SJSA1 (cell line): ENCODE measurements around the gene CENATAC. TPM values are rescaled to one million over a fixed set of nuclear protein-coding genes. Genes with fewer than 3 reads are reported as not detected.
"Not testable (repeated sequence)": the region's sequence is repeated elsewhere in the genome, so short reads cannot be mapped to it uniquely, and the experiment has no call there.

Experiments used
- DNase-seq, 2 experiments: peaks; one replicate each; pipeline ENCODE4 v3.0.0-alpha.2; 2015 to 2020; ENCODE audit warnings: low spot score in 2 of 2, low read depth in 1 of 2
- H3K27ac ChIP-seq: fragments of 250-450 bp; sonication (Bioruptor Pico); 2 replicates; pipeline ENCODE4 v1.5.1; 2020; ENCODE audit warnings: mild to moderate bottlenecking, moderate library complexity
- H3K27me3 ChIP-seq: fragments of 250-450 bp; sonication (Bioruptor Pico); replicated peaks from 2 replicates; pipeline ENCODE4 v1.5.1; 2020; ENCODE audit warnings: mild to moderate bottlenecking, moderate library complexity
- H3K36me3 ChIP-seq: fragments of 250-450 bp; sonication (Bioruptor Pico); 2 replicates; pipeline ENCODE4 v1.5.1; 2020; ENCODE audit warnings: mild to moderate bottlenecking
- H3K4me1 ChIP-seq: fragments of 250-450 bp; sonication (Bioruptor Pico); replicated peaks from 2 replicates; pipeline ENCODE4 v1.6.1; 2021; ENCODE audit warnings: mild to moderate bottlenecking
- H3K4me3 ChIP-seq: fragments of 250-450 bp; sonication (Bioruptor Pico); 2 replicates; pipeline ENCODE4 v1.5.1; 2020; ENCODE audit warnings: mild to moderate bottlenecking
- H3K9me3 ChIP-seq: fragments of 250-450 bp; sonication (Bioruptor Pico); replicated peaks from 2 replicates; pipeline ENCODE4 v1.5.1; 2020; ENCODE audit warnings: mild to moderate bottlenecking
- total RNA-seq: library from RNA; depleted of rRNA; stranded (reverse); fragments of >200 nt; shearing (Covaris generic); gene quantifications from 2 replicates; pipeline ENCODE4 v1.2.3, GENCODE V29; 2014; rRNA removed

Gene CENATAC
- total RNA-seq, 1 experiment from 2014 or later = 17.0 TPM

- Histone ChIP-seq H3K36me3 (peaks cover 13% of the 10 kb centered on the region), H3K4me1 (peaks cover 10% of the 10 kb centered on the region)
- not testable (repeated sequence) for DNase-seq, H3K9me3 ChIP-seq, H3K27ac ChIP-seq, H3K27me3 ChIP-seq, H3K4me3 ChIP-seq
Measured at GRCh38 chr11:119059128-119059527, 61.2 kb downstream of the CENATAC start.

GRCh38 chr11:119061256-119061655 lies 63.3 kb downstream of the CENATAC start:
- no peak overlapping the region for H3K4me3 ChIP-seq
- H3K27me3 ChIP-seq = no peaks in the 10 kb centered on the region
- no peak overlapping the region for H3K27ac ChIP-seq
- H3K9me3 ChIP-seq = no peaks in the 10 kb centered on the region
- DNase-seq = no peak
- peaks cover 5% of the 10 kb centered on the region; the same call in 1 of the 2 replicates for H3K4me1 ChIP-seq
- H3K36me3 ChIP-seq = peaks cover 3% of the 10 kb centered on the region; the same call in 1 of the 2 replicates

- Histone ChIP-seq H3K4me3 (no peak overlapping the region), H3K27me3 (no peaks in the 10 kb centered on the region), H3K27ac (no peak overlapping the region), H3K9me3 (no peaks in the 10 kb centered on the region), H3K4me1 (peaks cover 4% of the 10 kb centered on the region; the same call in 1 of the 2 replicates), H3K36me3 (no peaks in the 10 kb centered on the region)
- no peak for DNase-seq
Measured at GRCh38 chr11:119062779-119063178, 64.8 kb downstream of the CENATAC start.

DNA sequence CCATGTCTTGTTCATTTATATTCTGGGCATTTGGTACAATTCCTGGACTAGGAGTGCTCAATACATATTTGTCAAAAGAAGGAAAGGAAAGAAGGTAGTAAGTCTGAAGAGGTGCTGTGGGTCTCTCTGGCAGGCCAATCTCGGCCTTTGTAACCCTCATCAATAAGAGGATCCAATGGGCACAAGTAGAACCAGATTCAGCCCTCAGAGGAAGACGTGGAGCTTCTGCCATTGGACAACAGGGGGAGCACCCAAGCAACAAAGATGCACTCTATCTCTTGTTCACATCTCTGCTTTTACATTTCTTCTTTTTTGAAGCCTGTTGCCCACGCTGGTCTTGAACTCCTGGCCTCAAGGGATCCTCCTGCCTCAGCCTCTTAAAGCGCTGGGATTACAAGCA lies 67.4 kb downstream of the CENATAC start:
- H3K27ac ChIP-seq = no peak overlapping the region
- no peaks in the 10 kb centered on the region for H3K9me3 ChIP-seq
- DNase-seq = no peak
- no peaks in the 10 kb centered on the region for H3K27me3 ChIP-seq
- no peaks in the 10 kb centered on the region for H3K36me3 ChIP-seq
- H3K4me3 ChIP-seq = no peak overlapping the region
- no peaks in the 10 kb centered on the region for H3K4me1 ChIP-seq

Other genes with a start within 250 kb of the CENATAC start
- gene DDX6, start 207.0 kb upstream of the CENATAC start, total RNA-seq = 22.6 and 41.0 TPM in 2 replicates
- not detected in 2 replicates for gene CXCR5, start 114.2 kb upstream of the CENATAC start, total RNA-seq
- 4.0 and 6.8 TPM in 2 replicates for gene BCL9L, start 72.2 kb upstream of the CENATAC start, total RNA-seq
- gene UPK2, start 41.8 kb upstream of the CENATAC start, total RNA-seq = not detected in 2 replicates
- gene FOXR1, start 26.4 kb upstream of the CENATAC start, total RNA-seq = not detected in 2 replicates
- gene RPS25, start 20.2 kb downstream of the CENATAC start, total RNA-seq = 718 and 750 TPM in 2 replicates
- 44.6 and 75.6 TPM in 2 replicates for gene TRAPPC4, start 20.6 kb downstream of the CENATAC start, total RNA-seq
- gene SLC37A4, start 32.7 kb downstream of the CENATAC start, total RNA-seq = 3.1 and 6.0 TPM in 2 replicates
- 124 and 128 TPM in 2 replicates for gene HYOU1, start 59.1 kb downstream of the CENATAC start, total RNA-seq
- gene VPS11, start 69.7 kb downstream of the CENATAC start, total RNA-seq = 5.6 and 11.2 TPM in 2 replicates
- 2.1 and 6.4 TPM in 2 replicates for gene HMBS, start 86.7 kb downstream of the CENATAC start, total RNA-seq
- gene DPAGT1, start 103.7 kb downstream of the CENATAC start, total RNA-seq = 9.7 and 17.0 TPM in 2 replicates
- 5.1 and 5.4 TPM in 2 replicates for gene C2CD2L, start 109.2 kb downstream of the CENATAC start, total RNA-seq
- 3.1 and 6.7 TPM in 2 replicates for gene HINFP, start 123.4 kb downstream of the CENATAC start, total RNA-seq
- gene ABCG4, start 150.9 kb downstream of the CENATAC start, total RNA-seq = 0.05 TPM in 1 of 2 replicates, not detected in the other
- 3.1 and 5.5 TPM in 2 replicates for gene NLRX1, start 170.6 kb downstream of the CENATAC start, total RNA-seq
- not detected in 2 replicates for gene NHERF4, start 187.3 kb downstream of the CENATAC start, total RNA-seq
- 5.0 and 9.1 TPM in 2 replicates for gene CBL, start 208.2 kb downstream of the CENATAC start, total RNA-seq